K562 (cell line): ENCODE data around the gene ZNF556. TPM values are rescaled to one million over a fixed set of nuclear protein-coding genes. Genes with fewer than 3 reads are reported as not detected.

Source experiments
- MGA ChIP-seq: fragments of 450-650 bp; IDR thresholded peaks from 2 replicates; pipeline ENCODE4 v1.6.1; 2016; ENCODE audit warnings: mild to moderate bottlenecking, moderate library complexity
- MLLT1 ChIP-seq, 2 experiments: fragments of 450-650 bp; IDR thresholded peaks; 2 replicates each; pipeline ENCODE4 v1.6.1; 2016
- PREB ChIP-seq: sonication (generic); formaldehyde crosslinking; IDR thresholded peaks from 2 replicates; pipeline ENCODE4 v1.8.1; 2023; ENCODE audit warnings: mild to moderate bottlenecking, missing genetic modification reagents
- ZNF318 ChIP-seq, 2 experiments: fragments of 450-650 bp; IDR thresholded peaks; 2 replicates each; pipeline ENCODE4 v1.6.1; 2016; ENCODE audit warnings: mild to moderate bottlenecking in 2 of 2, borderline replicate concordance in 1 of 2, low read depth in 1 of 2, moderate library complexity in 1 of 2
- polyA plus RNA-seq, 8 experiments: library from polyadenylated mRNA; depleted of rRNA in 4 of 8; stranded (reverse) in 5 of 8; unstranded in 3 of 8; fragments of >200 nt; fragmentation: Nextera tagmentation in 2 of 8; fragmentation: Illumina TruSeq in 1 of 8; extraction: Ambion mirVana in 2 of 8; extraction: Trizol in 1 of 8; gene quantifications; 2 replicates each; pipeline versions ENCODE4 v1.2.1 to v1.2.3, GENCODE V29; 2011 to 2014; ENCODE audit warnings: inconsistent platforms in 1 of 8, missing spikeins in 1 of 8
- total RNA-seq, 7 experiments: library from RNA; depleted of rRNA in 6 of 7; stranded (reverse); fragments of >200 nt in 6 of 7; fragmentation: Illumina TruSeq in 2 of 7; extraction: Trizol in 2 of 7; gene quantifications; 2 replicates each; pipeline versions ENCODE4 v1.2.1 to v1.2.3, GENCODE V29; 2011 to 2021; ENCODE audit warnings: low replicate concordance in 1 of 7

ZNF556 gene
- total and polyA plus RNA-seq, 9 of the 15 experiments (the other 6 are each of a cell fraction or from before 2014, with no cell fraction given): 0.01 to 0.36 (median 0.10) TPM; not detected in 1

GRCh38 chr19:2885736-2886135, 18.6 kb downstream of the ZNF556 start (continued):
- TF ChIP-seq ZNF318 (IDR thresholded peaks at IDR 0.05; ENCODE audit: borderline replicate concordance in 1 of 2, low read depth in 1 of 2): no peak
- no peak for TF ChIP-seq MLLT1 (IDR thresholded peaks at IDR 0.05)
- TF ChIP-seq PREB (CRISPR knock-in tag): no peak
- no peak for TF ChIP-seq MGA
